Erythroblast (primary cell): ENCODE measurements around the gene ACTN3.
A peak's percentile ranks its signal among the peaks of the same experiment; 100 is the strongest.

Experiments
- GATA1 ChIP-seq: IDR thresholded peaks from 2 replicates; pipeline ENCODE4 v1.6.1; 2011; ENCODE audit warnings: low read depth, mild to moderate bottlenecking, control low read depth, low read length, moderate library complexity
- POLR2A ChIP-seq: IDR thresholded peaks from 2 replicates; pipeline ENCODE4 v1.6.1; 2011; ENCODE audit warnings: mild to moderate bottlenecking, low read length

DNA sequence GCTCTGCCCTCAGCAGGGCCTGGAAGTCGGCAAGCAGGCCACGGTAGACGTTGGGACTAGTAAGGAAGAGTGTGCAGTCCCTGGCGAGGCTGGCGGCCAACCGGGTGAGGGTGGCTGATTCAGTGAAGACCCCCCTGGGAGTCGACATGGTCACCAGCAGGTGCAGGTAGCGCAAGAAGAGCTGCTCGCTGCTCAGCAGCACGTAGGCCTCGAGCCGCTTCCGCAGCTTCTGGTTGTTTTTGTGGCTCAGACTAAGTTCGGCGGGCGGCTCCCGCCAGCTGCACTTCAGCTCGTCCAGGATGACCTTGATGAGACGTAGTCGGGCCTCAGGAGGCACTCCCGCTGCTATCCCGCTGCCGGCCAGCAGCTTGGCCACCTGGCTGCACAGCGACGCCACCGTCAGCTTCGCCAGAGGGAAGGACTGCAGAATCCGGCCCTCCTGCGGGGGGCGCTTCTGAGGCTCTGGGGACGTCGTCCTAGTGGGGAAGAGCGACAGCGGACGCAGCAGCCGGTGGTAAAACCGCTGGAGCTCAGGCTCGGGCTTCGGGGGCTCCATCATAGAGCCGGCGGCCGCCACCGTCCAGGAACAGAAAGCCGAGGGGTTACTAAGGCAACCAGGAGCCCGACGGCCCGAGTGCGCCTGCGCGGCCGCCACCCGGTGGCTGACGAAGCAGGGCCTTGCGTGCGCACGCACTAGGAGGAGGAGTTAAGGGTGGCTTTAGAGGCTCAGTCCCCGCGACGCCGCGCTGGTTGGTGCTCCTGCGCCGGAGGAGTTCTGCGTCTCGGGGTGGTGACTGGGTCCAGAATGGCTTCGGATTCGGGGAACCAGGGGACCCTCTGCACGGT lies 46.0 kb downstream of the ACTN3 start, which contains the start of the genes CCDC87 and CCS:
- TF ChIP-seq POLR2A (peak; percentile 98), GATA1 (no peak)
